HUDEP-2 (cell line): ENCODE measurements around the gene APPBP2.
"Not testable (repeated sequence)": the region's sequence is repeated elsewhere in the genome, so short reads cannot be mapped to it uniquely, and the experiment has no call there.

ENCODE experiments used
- DNase-seq, 76 experiments: peaks; one replicate each; lab custom pipeline; 2025; ENCODE audit not compliant: unreplicated experiment in 76 of 76; lab: John Stamatoyannopoulos, UW

Gene APPBP2

DNA sequence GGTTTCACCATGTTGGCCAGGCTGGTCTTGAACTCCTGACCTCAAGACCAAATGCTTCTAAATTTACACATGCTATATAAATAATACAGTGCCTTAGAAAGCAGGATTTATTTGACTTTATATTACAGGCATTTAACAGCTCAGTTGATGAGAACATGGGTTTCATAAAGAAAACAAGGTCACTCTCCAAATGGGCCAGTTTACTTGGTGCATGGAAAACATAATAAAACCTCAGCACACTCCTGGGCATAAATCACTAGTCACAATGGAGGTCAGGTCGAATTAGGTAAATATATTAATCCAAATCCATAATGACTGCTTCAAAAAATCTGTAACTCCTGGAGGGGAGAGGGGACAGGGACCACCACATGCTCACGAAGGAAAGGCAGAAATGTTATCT is 24.5 kb downstream of the APPBP2 start:
- DNase-seq, result no peak

DNA sequence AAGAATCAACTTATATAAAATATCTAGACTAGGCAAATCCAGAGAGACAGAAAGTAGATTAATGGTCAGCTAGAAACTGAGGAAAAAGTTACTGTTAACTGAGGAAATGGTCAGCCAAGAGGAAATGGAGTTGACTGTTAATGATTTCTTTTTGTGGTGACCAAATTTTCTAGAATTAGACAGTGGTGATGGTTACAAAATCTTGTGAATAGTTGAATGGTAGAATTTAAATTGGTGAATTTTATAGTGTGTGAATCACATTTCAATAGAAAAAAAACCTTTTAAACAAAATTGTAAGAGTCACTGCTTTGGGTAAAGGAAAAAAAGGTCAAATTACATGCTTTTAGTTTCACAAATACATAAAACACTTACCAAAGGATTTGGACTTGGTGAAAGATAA is 30.0 kb downstream of the APPBP2 start:
- no peak for DNase-seq

DNA sequence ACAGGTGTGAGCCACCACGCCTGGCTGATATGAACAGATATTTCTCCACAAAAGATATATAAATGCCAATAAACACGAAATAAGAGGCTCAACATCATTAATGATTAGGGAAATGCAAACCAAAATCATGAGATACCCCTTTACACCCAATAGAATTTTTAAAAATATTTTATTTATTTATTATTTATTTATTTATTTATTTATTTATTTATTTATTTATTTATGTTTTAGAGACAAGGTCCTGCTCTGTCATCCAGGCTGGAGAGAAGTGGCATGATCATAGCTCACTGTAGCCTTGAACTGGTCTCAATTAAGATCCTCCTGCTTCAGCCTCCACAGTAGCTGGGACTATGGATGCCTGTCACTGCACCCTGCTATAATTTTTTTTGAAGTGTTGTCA is 30.8 kb downstream of the APPBP2 start:
- no peak for DNase-seq

DNA sequence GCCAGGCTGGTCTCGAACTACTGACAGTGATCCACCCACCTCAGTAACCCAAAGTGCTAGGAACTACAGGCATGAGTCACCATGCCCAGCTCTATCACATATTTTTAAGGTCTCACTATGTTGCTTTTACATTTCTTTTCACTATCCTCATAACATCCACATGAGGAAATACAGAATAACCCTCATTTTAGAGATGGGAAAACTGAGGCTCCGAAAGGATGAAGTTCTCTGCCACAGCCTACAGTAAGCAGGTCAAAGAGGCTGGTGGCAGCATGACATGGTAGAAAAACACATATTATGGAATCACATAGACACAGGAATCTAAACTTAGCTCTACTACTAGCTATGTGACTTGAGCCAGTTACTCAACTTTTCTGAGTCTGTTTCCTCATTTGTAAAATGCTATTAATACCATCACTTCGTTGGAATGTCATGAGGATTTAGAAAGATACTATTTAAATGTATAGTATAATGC is 32.2 kb downstream of the APPBP2 start:
- DNase-seq, result no peak

DNA sequence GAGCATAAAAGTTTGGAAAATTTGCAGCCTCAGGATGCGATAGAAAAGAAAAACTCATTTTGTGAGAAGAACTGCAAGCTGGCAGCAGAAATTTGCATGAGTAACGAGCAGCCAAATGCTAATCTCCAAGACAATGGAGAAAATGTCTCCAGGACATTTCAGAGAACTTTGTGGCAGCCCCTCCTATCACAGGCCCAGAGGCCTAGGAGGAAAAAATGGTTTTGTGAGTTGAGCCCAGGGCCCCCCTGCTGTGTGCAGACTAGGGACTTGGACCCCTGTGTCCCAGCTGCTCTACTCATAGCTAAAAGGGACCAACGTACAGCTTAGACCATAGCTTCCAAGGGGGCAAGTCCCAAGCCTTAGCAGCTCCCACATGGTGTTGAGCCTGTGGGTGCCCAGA is 34.3 kb downstream of the APPBP2 start:
- DNase-seq, result no peak

DNA sequence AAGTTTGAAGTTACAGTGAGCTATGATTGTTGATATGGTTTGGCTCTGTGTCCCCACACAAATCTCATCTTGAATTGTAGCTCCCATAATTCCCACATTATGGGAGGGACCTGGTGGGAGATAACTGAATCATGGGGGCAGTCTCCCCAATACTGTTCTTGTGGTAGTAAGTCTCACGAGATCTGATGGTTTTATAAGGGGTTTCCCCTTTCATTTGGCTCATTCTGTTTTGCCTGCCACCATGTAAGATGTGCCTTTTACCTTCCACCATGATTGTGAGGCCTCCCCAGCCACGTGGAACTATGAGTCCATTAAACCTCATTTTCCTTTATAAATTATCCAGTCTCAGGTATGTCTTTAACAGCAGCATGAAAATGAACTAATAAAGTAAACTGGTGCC is 35.4 kb downstream of the APPBP2 start:
- not testable (repeated sequence) for DNase-seq

DNA sequence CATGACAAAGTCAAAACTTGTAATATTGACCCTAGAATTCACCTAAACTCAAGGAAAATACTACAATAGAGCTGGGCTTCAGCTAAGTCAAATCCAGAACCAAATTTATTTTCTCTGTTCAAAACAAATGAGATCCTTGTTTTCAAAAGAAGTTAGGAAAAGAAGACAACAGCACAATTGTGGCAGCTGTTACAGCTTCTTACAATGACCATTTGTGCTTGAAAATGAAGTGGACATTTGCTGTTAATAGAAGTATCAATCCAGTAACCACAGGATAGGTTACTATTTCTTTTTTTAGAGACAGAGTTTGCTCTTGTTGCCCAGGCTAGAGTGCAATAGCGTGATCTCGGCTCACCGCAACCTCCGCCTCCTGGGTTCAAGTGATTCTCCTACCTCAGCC is 44.4 kb downstream of the APPBP2 start:
- DNase-seq, result no peak

DNA sequence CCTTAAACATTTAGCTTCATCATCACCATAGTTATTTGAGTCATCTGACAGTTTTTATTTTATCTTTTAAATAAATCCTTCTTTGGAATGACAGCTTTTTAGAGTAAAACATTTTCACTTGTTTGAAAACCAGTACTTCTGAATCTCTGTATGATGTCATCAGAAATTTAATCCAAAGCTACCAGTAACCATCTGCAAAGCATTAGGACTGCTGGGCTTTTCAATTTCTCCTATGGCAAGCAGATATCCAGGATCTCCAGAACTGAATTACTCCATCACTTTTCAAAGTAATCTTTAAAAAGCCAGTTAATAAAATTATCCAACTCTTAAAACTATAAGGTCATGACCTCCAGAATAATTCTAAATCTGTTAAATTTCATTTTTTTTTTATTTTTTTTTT is 52.3 kb downstream of the APPBP2 start:
- no peak for DNase-seq

DNA sequence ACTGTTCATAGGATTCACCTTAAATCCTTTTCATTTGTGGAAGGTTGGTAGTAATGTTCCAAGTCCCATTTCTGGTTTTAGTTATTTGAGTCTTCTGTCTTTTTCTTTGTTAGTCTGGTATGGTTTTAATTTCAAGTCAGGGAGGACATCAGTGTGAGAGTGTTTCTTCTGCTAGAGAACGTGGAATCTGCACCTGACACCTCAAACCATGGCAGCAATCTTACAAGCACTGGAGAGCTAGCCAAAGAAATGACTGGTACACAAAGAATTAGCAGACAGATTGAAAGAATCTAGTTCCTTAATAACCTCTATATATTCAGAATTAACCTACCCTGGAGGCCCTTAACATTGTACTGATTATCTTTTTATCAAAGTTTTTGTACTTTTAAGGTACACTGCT is 53.6 kb downstream of the APPBP2 start:
- DNase-seq, result no peak

DNA sequence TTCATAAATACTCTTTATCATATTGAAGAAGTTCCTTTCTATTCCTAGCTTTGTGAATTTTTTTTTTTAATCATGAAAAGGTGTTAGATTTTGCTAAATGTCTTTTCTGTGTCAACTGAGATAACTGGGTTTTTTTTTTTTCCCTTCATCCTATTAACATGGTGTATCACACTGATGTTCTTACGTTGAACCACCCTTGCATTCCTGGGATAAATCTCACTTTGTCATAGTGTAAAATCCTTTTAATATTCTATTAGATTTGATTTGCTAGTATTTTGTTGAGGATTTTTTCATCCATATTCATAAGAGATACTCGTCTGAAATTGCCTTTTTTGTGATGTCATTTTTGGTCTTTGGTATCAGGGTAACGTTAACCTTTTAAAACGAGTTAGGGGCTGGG is 54.6 kb downstream of the APPBP2 start:
- DNase-seq, result no peak

DNA sequence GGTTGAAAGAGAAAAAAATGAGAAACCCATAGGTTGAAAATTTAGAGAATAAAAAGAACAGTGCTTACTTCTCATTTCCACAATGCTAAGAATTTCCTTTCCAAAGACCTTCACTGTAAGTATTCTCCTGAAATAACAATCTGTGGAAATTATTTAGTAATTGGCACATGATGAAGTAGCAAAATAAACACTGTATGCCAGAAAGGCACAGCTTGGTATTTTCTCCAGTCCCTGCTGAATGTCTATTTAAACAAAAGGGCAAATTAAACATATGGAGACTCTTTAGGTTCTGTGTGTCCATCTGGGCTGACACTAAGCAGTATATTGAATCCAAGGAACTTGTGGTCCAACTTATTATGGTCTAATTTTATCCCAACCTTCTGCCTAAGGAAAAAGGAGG is 57.7 kb downstream of the APPBP2 start:
- no peak for DNase-seq

DNA sequence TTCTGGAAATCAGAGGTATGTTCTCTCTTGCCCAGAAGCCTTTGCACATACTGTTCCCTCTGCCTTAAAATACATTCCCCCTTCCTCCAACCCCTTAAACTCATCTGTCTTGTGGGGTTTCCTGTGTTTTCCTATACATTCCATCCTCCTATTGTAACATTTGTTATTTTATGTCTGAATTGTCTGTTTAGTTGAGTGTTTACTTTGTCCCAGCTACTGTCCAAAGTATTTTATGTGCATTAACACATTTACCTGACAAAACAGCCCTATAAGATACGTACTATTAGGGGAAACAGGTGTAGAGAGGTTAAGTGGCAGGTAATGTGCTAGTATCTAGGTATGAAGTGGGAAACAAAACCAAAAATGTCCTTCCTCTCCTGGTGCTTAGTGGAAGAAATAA is 61.7 kb downstream of the APPBP2 start:
- DNase-seq, result no peak

DNA sequence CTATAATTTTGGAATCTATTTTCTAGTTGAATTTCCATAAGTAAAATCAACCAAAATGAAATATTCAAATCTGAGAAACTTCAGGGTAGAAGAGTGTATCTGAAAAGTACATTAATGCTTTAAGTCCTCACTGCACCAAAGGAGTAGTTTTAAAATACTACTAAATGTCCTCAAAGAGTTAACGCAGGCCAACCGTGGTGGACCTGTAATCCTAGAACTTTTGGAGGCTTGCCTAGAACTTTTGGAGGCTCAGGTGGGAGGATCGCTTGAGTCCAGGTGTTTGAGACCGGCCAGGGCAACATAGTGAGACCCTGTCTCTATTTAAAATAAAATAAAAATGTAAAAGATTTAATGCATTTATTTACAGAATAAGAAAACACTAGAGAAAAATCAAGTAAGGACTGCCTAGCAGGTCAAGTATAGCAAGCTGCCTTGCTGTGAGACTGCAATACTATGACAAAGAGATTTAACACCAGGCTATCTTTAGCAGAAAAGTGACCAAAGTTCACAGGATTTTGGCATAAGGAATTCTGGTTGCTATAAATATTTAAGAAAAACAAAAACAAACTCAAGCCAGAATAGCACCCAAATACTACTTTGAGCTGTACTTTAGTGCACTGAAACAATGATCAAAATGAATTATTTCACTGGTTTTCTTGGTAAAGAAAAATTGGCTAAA is 62.7 kb downstream of the APPBP2 start:
- no peak for DNase-seq

DNA sequence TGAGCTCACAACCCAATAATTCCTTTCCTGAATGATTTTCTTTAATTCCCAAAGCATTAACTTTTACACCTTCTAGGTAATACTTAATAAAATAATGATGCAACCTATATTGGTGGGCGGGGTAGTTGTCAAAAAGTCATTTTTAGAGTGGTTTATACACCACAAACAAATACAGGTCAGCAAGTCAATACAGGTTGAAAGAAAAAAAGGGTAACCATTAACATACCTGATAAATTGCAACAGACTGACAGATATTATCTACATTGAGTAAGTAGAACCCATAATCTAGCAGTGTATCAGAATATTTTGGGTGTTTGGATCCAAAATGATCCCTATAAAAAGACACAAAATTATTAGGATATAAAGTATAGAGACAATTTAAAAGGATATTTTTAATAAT is 64.5 kb downstream of the APPBP2 start:
- DNase-seq, result no peak

DNA sequence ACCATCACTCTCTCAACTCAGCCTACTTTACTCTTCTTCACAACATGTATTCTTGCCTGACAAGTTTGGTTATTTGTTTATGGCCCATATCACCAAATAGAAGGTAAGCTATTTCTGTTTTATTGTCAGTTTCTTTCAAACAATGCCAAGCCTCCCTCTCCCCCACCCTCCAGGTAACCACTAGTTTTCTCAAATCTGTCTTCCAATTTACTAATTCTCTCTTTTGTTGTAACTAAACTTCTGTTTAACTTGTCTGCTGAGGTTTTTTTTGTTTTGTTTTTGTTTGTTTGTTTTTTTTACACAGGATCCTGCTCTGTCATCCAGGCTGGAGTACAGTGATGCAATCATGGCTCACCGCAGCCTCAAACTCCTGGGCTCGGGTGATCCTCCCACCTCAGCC is 68.9 kb downstream of the APPBP2 start:
- no peak for DNase-seq

DNA sequence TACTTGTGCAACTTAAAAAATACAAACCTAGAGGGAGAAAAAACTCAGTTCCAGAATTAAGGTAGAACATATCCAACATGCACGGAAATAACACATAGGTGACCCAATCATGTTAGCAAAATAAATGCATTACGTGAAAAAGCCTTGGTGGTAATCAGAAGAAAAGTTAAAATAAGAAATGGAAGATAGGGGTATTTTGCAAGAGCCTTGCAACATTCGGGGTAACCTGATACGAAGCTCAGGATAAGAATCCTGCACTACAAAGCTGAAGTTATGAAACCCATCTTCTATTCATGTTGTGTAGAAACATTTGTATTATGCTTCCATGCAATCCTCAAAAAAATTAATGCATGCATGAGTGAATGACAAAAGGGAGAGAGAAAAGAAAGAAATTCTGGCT is 70.7 kb downstream of the APPBP2 start:
- DNase-seq, result no peak

DNA sequence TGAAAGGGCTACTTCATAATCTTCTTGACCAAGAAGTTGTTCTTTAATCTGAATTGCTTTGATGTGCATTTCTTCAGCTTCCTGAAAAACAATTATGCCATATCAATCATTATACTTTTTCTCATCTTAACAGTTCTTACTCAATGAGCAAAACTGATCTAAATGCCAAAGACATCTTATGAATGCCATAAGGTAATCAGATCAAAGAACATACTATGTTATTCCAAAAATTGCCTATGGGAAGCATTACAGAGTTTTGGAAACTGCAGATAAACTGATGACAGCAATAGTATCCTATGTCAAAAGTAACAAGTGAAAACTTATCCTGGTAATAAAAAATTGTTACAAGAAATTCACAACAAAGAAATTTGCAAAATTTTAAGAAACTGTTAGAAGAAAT is 74.1 kb downstream of the APPBP2 start:
- DNase-seq, result no peak

DNA sequence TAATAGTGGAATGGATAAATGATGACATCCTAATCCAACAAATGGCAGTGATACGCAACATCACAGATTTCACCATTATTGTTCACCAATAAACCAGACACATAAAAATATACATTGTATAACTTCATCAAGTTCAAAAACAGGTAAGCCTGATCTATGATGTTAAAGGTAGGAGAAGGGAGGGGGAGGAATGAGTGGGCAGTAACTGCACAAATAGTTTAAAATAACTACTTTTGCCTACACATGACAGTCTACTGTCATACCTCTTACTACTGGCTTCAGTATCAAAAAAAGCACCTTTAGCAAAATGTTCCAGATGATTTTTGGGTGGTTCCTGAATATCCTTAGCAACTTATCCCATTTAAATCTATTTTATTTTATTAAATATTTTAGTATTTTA is 75.0 kb downstream of the APPBP2 start:
- no peak for DNase-seq

DNA sequence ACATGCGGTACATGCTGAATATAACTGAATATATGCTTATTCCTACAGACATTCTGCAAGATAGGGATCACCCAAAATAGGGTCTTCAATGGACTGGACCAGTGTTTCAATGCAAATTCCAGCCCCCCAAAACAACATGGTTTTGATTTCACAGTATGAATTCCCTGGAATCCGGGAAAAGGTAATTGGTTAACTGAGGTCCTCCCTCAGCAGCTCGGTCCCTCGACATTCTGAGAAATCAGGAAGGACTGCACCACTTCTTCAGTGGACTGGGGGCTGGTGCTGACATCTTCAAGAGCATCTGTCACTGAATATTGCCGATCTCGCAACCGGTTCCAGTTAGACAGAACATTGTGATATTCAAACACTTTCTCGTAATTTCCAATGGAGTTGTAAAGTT is 78.7 kb downstream of the APPBP2 start:
- no peak for DNase-seq

DNA sequence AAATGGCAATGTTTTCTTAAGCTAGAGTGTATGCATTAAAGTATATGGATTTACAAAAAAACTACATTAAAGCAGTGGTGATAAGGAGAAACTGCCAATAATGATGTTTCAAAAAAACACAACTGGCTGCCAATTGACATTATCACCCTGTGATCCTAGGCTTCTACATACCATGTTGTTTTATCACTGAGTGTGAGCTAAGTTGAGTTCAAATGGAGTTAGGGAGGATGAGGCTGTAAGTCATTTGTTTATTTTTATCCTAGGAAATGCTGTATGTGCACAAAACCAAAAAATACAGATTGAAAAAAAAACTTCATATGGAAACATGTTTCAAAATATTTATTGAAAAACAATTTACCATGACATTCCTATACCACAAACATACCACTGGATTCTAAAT is 80.9 kb downstream of the APPBP2 start:
- no peak for DNase-seq

DNA sequence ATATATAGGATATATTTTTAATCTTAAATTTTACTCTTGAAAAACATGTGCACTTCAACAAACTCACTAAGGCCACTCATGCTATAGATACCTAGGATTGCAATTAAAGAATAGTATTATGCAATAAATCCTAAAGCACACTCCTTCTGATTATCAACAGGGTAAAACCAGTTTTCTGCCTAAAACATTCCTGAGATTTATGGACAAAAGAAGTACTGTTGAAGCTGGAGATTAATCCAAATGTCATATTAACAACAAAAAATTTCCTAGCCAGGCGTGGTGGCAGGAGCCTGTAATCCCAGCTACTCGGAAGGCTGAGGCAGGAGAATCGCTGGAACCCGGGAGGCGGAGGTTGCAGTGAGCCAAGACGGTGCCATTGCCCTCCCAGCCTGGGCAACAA is 82.3 kb downstream of the APPBP2 start:
- no peak for DNase-seq

DNA sequence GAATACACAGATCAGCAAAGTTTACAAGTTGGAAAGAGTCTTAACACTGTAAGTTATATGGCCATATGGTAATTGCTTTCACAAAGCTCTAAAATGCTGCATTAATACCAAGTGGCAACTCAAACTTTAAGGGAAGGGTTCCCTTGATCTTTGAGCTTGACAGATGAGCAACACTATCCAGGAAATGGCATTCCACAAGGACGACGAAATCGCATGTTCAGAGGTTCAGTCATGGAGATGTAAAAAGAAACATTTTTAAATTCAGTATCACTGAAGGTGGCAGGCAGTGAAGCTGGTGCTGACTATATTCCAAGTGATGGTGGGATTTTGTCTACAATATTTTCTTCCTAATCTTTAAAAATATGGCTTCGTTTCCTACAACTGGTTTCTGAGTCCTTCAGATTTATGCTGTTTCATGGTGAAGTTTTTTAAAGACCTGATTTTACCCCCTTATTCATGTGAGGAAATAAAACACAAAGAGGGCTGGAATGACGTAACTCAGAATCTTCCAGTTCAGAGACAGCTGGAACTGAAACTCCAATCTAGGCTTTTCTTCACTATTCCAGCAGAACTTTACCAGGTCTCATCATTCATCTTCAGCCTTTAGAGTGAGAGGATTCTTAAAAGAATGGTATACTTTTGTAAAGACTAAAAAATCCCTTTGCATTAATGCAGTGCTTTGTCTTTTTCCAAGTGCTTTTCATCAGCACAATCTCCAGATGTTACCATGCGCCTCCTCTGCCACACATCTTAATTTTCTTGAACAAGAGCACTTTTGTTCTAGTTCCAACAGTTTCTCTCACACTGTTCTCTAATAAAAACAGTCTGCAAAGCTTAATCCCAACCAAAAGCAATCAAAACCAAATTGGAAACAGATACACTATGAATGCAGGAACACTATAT is 83.5 kb downstream of the APPBP2 start:
- DNase-seq, result no peak
